ENCODE measurements around the gene BMS1. TPM values are rescaled to one million over a fixed set of nuclear protein-coding genes. Genes with fewer than 3 reads are reported as not detected.

BMS1 gene
- total and polyA plus RNA-seq, 2 of the 4 experiments (the other 2 are of a cell fraction) = 7.5 to 22.9 TPM

- no peak overlapping the region for H2BK15ac ChIP-seq (ENCODE audit: low read depth, low read length)
- 3% methylated on average over 9 of the region's 28 CpGs; no CpG with 5 or more reads in 1 of the 2 experiments for WGBS, 2 experiments (ENCODE audit: extremely low coverage in 2 of 2, insufficient read length in 1 of 2)
- H3K27me3 ChIP-seq (ENCODE audit: control insufficient read depth, insufficient read depth, low read length) = peaks cover 34% of the 10 kb centered on the region
- dilution Hi-C loops (cut with HindIII; ENCODE audit: low sequenced_read_pairs, unreplicated experiment) = no loop called here
- no peak overlapping the region for H3K18ac ChIP-seq (ENCODE audit: low read depth, low read length)
- ChIA-PET CTCF (interaction anchor here (0.6 to 2.0 kb wide), 7 partner anchors 8 to 211 kb away, joined by 3 to 8 read pairs (median 3); no protein-coding TSS in a partner anchor), POLR2A (ENCODE audit: unreplicated experiment) (no interaction called here)
- H3K4me2 ChIP-seq (ENCODE audit: low read depth, low read length) = peak overlapping the region; percentile 47
- no peak overlapping the region for H3K23ac ChIP-seq (ENCODE audit: low read depth, low read length)
- no peak overlapping the region for H2BK20ac ChIP-seq (ENCODE audit: low read depth, low read length)
- no peaks in the 10 kb centered on the region for H3K79me1 ChIP-seq (ENCODE audit: low read depth in 1 of 2, low read length in 2 of 2)
- H3K56ac ChIP-seq (ENCODE audit: extremely low read depth, insufficient read depth, low read length) = no peak overlapping the region
- peak overlapping the region; percentile 88 for H2AFZ ChIP-seq (replicated peaks; ENCODE audit: low read length, poor library complexity)
- H4K5ac ChIP-seq (ENCODE audit: low read depth, low read length) = no peak overlapping the region
- H3K9me3 ChIP-seq (ENCODE audit: control insufficient read depth, insufficient read depth, low read length) = no peaks in the 10 kb centered on the region
- peak overlapping the region; percentile 38 for H3K4me3 ChIP-seq (ENCODE audit: insufficient read depth, low read depth, low read length)
- no peaks in the 10 kb centered on the region for H3K36me3 ChIP-seq (ENCODE audit: control insufficient read depth, insufficient read depth, low read length)
- H2AK9ac ChIP-seq (replicated peaks; ENCODE audit: low read depth, low read length, poor library complexity) = peak overlapping the region; percentile 72
- no peak overlapping the region for H4K91ac ChIP-seq (ENCODE audit: insufficient read depth, low read depth, low read length)
- ATAC-seq (ENCODE audit: low read depth) (peak; percentile 95), DNase-seq (peak; percentile 55)
- H2AK5ac ChIP-seq (ENCODE audit: low read depth, low read length) = no peak overlapping the region
- no peak overlapping the region for H2BK5ac ChIP-seq (ENCODE audit: low read depth, low read length, poor library complexity, severe bottlenecking)
- in situ Hi-C loops (cut with MboI; ENCODE audit: low sequenced_read_pairs) = no loop called here
- H4K8ac ChIP-seq (ENCODE audit: low read depth in 2 of 2, low read length in 2 of 2) = no peak overlapping the region
- no peak overlapping the region for H3K4ac ChIP-seq (ENCODE audit: low read depth, low read length)
- no peaks in the 10 kb centered on the region for H4K20me1 ChIP-seq (ENCODE audit: insufficient read depth, low read length)
- no peaks in the 10 kb centered on the region for H3K4me1 ChIP-seq (ENCODE audit: control insufficient read depth, insufficient read depth, low read length)
- no peak overlapping the region for H3K27ac ChIP-seq (ENCODE audit: insufficient read depth, low read length)
- no peak overlapping the region for H3K14ac ChIP-seq (replicated peaks; ENCODE audit: low read depth, low read length)
- no peak overlapping the region for H3K9ac ChIP-seq (ENCODE audit: low read depth, low read length)
- no peak for TF ChIP-seq CEBPB (IDR thresholded peaks at IDR 0.05; ENCODE audit: low read depth, low read length)
- no peak for TF ChIP-seq NFE2L2 (IDR thresholded peaks at IDR 0.05; ENCODE audit: low read depth, low read length)
- no peak for TF ChIP-seq MAZ (IDR thresholded peaks at IDR 0.05; ENCODE audit: borderline replicate concordance, low read depth, low read length)
- TF ChIP-seq CTCF (conservative IDR thresholded peaks at IDR 0.05; ENCODE audit: low read depth, low read length) = peak; percentile 74
- TF ChIP-seq RFX5 (IDR thresholded peaks at IDR 0.05; ENCODE audit: low read depth, low read length) = no peak
- TF ChIP-seq MXI1 (IDR thresholded peaks at IDR 0.05; ENCODE audit: borderline replicate concordance, low read depth, low read length) = no peak
- no peak for TF ChIP-seq POLR2A (IDR thresholded peaks at IDR 0.05; ENCODE audit: low read depth, low read length)
- no peak for TF ChIP-seq MAFK (IDR thresholded peaks at IDR 0.05; ENCODE audit: low read depth, low read length)
- TF ChIP-seq FOS (IDR thresholded peaks at IDR 0.05; ENCODE audit: low read depth, low read length) = no peak
- no peak for TF ChIP-seq USF2 (IDR thresholded peaks at IDR 0.05; ENCODE audit: low read depth, low read length)
- no peak for TF ChIP-seq ELK1 (IDR thresholded peaks at IDR 0.05; ENCODE audit: borderline replicate concordance, low read depth, low read length)
- no peak for TF ChIP-seq BHLHE40 (IDR thresholded peaks at IDR 0.05; ENCODE audit: low read depth, low read length)
- peak; percentile 55 for TF ChIP-seq RAD21 (IDR thresholded peaks at IDR 0.05; ENCODE audit: low read length)
- no peak for TF ChIP-seq RCOR1 (IDR thresholded peaks at IDR 0.05; ENCODE audit: insufficient replicate concordance, low read length)
- no peak for TF ChIP-seq CHD1 (IDR thresholded peaks at IDR 0.05; ENCODE audit: low read depth, low read length)
- peak; percentile 61 for TF ChIP-seq SMC3 (IDR thresholded peaks at IDR 0.05; ENCODE audit: low read depth, low read length)
- no TSS peak for BruUV-seq (replicated peaks)
- H2BK120ac ChIP-seq (ENCODE audit: low read depth, low read length) = no peak overlapping the region
- no peaks in the 10 kb centered on the region; the same call in 1 of the 2 replicates for H3K9me1 ChIP-seq (ENCODE audit: insufficient read depth, low read length)
- intact Hi-C loops (cut with micrococcal nuclease) = loop anchor here (1.0 kb wide), 1 partner anchor 352 kb away; no protein-coding TSS in a partner anchor
These were observed 29.5 kb upstream of the BMS1 start for GRCh38 chr10:42753126-42753506.

All from IMR-90 (cell line).